ENCODE data around the gene AJM1.
A peak's percentile ranks its signal among the peaks of the same experiment; 100 is the strongest.
"Not testable (repeated sequence)": the region's sequence is repeated elsewhere in the genome, so short reads cannot be mapped to it uniquely, and the experiment has no call there.

Gene AJM1

GRCh38 chr9:136843159-136843800 lies 1.0 kb downstream of the AJM1 start:
- not testable (repeated sequence) for H3K4me3 ChIP-seq (ENCODE audit: low read depth, low read length)

- not testable (repeated sequence) for H3K4me3 ChIP-seq (ENCODE audit: low read depth, low read length)
Observed at GRCh38 chr9:136843801-136844740, 1.8 kb downstream of the AJM1 start.

DNA sequence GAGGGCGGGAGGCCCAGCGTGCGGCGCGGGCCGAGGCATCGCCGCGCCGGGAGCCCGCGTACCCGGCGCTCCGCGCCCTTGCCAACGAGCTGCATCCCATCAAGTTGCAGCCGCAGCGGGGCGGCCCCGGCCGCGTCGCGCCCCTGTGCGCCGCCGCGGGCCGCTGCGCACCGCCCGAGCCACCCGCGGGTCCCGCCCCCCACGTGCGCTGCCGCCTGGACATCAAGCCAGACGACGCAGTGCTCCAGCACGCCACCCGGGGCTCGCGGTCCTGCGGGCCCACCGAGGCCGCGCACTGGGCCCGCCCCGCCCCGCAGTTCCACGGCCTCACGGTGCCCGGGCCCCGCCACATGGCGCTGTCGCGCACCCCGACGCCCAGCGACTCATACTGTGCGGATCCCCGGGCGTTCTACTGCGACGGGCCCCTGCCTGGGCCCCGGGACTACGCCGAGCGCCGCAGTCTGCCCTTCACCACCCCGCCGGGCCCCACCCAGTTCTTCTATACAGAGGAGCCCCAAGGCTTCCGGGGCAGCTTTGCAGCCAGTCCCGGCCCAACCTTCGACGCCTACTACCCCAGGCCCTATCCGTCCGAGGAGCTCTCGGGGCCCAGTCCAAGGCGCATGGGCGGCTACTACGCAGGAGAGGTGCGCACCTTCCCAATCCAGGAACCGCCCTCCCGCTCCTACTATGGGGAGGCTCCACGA lies 2.6 kb downstream of the AJM1 start:
- H3K4me3 ChIP-seq (ENCODE audit: low read depth, low read length), result no peak overlapping the region

DNA sequence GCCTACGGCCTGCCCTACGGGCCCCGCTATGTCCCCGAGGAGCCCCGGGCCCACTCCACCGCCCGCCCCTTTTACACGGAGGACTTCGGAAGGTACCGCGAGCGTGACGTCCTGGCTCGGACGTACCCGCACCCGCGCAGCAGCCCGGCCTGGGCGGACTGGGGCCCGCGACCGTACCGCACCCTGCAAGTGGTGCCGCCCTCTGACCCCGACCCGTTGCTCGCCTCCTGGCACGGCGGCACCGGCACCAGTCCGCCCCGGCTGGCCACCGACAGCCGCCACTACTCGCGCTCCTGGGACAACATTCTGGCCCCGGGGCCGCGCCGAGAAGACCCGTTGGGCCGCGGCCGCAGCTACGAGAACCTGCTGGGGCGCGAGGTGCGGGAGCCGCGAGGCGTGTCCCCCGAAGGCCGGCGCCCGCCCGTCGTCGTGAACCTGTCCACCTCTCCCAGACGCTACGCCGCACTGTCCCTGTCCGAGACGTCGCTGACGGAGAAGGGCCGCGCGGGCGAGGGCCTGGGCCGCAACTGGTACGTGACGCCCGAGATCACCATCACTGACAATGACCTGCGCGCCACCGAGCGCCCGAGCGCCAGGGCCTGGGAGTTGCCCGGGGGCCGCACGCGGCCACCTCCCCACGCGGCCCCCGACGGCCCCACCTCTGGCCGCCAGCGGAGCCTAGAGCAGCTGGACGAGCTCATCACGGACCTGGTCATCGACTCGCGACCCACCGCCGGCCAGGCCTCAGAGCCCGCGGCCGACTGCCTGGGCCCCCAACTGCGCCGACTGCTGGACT lies 3.4 kb downstream of the AJM1 start:
- H3K4me3 ChIP-seq (ENCODE audit: low read depth, low read length), result no peak overlapping the region

- H3K4me3 ChIP-seq (ENCODE audit: low read depth, low read length), result no peak overlapping the region
Observed at GRCh38 chr9:136846376-136847087, 4.3 kb downstream of the AJM1 start.

- H3K4me3 ChIP-seq (ENCODE audit: low read depth, low read length), result peak overlapping the region; percentile 72
Observed at GRCh38 chr9:136847088-136847825, 5.0 kb downstream of the AJM1 start.

DNA sequence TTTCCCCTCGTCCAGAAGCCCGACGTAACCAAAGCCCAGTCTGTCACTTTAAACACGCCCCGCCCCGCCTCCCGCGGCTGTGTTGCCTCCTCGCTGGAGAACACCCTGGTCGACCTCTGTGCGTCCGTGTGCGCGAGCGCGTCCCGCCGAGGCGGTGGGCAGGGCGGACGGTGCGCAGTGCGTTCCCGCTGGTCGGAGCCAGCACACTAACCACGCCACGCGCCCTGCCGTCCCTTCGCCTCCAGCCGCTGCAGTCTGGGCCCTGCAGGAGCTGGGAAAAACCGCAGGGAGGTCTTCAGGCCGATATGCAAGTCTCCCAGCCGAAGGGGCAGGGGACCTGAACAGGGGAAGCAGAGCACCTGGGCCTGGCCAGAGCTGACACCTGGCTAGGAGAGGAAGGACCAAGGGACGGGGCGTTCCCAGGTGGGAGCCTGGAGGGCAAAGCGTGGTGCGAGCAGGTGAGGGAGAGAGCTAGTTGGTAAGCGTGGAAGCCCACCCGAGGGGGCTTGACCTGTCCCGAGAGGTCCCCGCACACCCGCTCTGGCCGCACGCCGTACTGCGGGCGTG lies 5.6 kb downstream of the AJM1 start:
- H3K4me3 ChIP-seq (ENCODE audit: low read depth, low read length), result peak overlapping the region; percentile 72

- H3K4me3 ChIP-seq (ENCODE audit: low read depth, low read length), result peak overlapping the region; percentile 72
Observed at GRCh38 chr9:136848393-136849037, 6.2 kb downstream of the AJM1 start.

- H3K4me3 ChIP-seq (ENCODE audit: low read depth, low read length), result peak within 1 kb of the TSS; percentile 73
Observed at GRCh38 chr9:136849038-136849959, 7.0 kb downstream of the AJM1 start, which contains the start of gene PHPT1. Gene PHPT1 (plus strand): TSS chr9:136849409. CDS start chr9:136849431, 22 bp downstream.

GRCh38 chr9:136849960-136850865 lies 7.9 kb downstream of the AJM1 start:
- peak overlapping the region; percentile 41 for H3K4me3 ChIP-seq (ENCODE audit: low read depth, low read length)

GRCh38 chr9:136850866-136851775 lies 8.8 kb downstream of the AJM1 start:
- H3K4me3 ChIP-seq (ENCODE audit: low read depth, low read length), result no peak overlapping the region

GRCh38 chr9:136851941-136852663 lies 9.8 kb downstream of the AJM1 start, which contains the start of gene MAMDC4:
Gene MAMDC4 (plus strand): TSS chr9:136852346. CDS start chr9:136852417, 71 bp downstream.
- no peak within 1 kb of the TSS for H3K4me3 ChIP-seq (ENCODE audit: low read depth, low read length)

DNA sequence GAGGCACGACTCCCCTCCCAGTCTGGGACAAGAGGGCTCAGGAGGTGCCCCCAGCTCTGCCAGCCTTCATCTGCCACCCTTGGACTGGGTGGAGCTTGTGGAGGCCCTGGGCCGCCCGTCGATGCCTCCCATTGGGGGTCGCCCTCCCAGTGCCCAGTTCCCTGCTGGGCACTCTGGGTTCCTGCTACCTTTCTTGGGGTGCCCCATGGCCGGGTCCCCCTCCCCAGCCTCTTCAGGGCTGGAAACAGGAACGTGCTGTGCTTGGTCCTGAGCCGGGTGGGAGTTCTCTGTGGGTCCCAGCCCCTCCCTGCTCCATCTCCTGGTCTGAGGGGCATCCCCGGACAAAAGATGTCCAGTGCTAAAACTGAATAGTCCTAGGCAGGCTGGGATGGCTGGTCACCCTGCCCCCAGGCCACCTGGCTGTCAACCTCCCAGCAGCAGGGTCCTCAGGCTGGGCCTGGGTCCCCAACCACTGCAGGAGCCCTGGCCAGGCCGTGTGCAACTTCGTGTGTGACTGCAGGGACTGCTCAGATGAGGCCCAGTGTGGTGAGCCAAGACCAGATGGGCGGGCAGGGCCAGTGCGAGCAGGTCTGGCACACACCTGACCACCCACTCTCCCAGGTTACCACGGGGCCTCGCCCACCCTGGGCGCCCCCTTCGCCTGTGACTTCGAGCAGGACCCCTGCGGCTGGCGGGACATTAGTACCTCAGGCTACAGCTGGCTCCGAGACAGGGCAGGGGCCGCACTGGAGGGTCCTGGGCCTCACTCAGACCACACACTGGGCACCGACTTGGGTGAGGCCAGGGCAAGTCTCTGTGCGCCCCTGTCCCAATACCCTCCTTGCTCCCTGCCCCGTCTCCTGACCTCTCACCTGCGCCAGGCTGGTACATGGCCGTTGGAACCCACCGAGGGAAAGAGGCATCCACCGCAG lies 10.7 kb downstream of the AJM1 start:
- no peak overlapping the region for H3K4me3 ChIP-seq (ENCODE audit: low read depth, low read length)
